Amygdala (tissue), 56 donors: ENCODE data around the gene EMC6.

ENCODE experiments used
- DNase-seq, 56 donors: peaks; one replicate each; lab custom pipeline; 2025; lab: John Stamatoyannopoulos, UW

EMC6 gene

GRCh38 chr17:3647769-3648555 is 20.6 kb upstream of the EMC6 start:
- DNase-seq: peak in 41 of 56 donors; percentile 14 to 78 (median 46)

- DNase-seq: no peak
Measured at GRCh38 chr17:3655766-3656165, 12.8 kb upstream of the EMC6 start.

DNA sequence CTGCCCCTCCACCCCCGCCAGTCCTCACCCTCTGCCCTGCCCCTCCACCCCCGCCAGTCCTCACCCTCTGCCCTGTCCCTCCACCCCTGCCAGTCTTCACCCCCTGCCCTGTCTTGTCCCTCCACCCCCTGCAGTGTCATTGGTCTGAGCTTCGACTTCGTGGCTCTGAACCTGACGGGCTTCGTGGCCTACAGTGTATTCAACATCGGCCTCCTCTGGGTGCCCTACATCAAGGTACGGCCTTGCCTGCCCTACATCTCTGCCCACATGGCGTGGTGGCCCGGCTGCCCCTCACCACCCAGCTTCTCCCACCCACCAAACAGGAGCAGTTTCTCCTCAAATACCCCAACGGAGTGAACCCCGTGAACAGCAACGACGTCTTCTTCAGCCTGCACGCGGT is 12.3 kb upstream of the EMC6 start:
- DNase-seq: no peak

DNA sequence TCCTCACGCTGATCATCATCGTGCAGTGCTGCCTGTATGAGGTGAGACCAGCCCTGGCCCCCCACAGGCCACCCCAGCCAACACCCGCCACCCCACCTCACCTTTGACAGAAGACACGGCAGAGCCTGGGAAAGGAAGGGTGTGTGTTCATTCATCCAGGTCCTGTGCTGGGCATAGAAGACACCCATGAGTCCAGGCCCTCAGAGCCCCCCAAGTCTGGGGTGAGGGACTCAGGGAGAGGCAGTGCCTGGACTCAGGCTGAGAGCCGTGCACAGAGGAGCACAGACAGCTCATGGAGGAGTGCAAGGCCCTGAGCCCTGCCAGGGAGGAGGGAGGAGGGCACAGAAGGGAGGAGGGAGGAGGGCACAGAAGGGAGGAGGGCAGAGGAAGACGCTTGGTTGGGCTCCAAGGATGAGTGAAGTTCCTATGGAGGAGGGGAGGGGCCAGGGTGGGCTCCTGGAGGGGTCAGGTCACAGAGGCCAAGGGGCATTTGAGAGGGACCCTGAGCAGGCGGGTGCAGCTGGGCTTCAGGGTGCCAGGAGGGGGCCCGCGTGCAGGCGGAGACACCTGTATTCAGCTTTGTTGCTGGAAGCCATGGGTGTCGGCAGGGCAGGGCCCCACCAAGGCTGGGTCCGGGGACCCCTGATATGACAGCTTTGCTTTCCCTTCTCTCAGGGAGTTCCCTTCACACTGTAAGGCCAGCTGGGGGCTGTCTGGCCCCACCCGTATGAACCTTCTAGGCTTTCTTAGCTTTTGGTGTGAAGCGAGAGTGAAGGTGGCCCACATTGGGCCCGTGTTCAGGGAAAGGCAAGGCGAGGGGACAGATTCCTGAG is 11.6 kb upstream of the EMC6 start:
- no peak for DNase-seq

GRCh38 chr17:3657588-3657869 is 11.1 kb upstream of the EMC6 start:
- DNase-seq: no peak

DNA sequence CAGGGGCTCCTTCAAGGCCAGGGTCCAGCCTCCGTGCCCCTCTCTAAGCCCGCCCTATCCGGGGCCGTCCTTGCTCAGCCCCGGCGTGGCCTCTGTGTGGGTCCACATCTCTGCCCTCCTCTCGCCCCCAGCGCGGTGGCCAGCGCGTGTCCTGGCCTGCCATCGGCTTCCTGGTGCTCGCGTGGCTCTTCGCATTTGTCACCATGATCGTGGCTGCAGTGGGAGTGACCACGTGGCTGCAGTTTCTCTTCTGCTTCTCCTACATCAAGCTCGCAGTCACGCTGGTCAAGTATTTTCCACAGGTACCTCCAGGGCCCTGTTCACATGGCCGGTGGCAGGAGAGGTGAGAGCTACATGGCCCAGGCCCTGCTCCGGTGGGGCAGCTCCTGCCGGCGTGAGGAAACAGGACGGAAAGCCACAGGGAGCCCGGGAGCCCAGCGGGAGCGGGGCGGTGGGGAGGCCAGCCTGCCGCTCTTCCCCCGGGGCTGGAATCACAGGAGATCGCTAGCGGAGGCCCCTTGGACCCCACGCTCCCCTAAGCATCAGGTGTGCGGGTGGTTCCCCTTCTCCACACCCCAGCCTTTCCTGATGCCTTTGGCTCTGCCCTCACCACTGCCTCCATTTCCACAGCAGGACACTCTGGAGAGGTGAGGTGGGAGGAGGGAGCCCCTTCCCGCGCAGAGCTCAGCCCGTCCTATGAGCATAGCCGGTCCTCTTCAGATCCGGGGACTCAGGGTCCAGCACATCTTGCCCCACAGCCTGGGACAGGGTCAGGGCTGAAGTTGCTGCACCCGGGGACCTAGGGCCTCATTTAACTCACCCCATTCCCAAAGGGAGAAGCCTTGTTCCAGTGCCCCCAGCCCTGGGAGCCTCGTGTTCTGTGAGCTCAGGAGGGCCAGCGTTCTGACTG is 10.5 kb upstream of the EMC6 start:
- DNase-seq: peak in 13 of 56 donors; percentile 12 to 42 (median 24)

GRCh38 chr17:3658784-3659449 is 9.7 kb upstream of the EMC6 start:
- DNase-seq: no peak

- DNase-seq: peak in 25 of 56 donors; percentile 16 to 63 (median 39)
Measured at GRCh38 chr17:3659541-3660111, 9.0 kb upstream of the EMC6 start.

GRCh38 chr17:3660311-3660891 is 8.2 kb upstream of the EMC6 start:
- peak in 19 of 56 donors; percentile 12 to 64 (median 41) for DNase-seq

DNA sequence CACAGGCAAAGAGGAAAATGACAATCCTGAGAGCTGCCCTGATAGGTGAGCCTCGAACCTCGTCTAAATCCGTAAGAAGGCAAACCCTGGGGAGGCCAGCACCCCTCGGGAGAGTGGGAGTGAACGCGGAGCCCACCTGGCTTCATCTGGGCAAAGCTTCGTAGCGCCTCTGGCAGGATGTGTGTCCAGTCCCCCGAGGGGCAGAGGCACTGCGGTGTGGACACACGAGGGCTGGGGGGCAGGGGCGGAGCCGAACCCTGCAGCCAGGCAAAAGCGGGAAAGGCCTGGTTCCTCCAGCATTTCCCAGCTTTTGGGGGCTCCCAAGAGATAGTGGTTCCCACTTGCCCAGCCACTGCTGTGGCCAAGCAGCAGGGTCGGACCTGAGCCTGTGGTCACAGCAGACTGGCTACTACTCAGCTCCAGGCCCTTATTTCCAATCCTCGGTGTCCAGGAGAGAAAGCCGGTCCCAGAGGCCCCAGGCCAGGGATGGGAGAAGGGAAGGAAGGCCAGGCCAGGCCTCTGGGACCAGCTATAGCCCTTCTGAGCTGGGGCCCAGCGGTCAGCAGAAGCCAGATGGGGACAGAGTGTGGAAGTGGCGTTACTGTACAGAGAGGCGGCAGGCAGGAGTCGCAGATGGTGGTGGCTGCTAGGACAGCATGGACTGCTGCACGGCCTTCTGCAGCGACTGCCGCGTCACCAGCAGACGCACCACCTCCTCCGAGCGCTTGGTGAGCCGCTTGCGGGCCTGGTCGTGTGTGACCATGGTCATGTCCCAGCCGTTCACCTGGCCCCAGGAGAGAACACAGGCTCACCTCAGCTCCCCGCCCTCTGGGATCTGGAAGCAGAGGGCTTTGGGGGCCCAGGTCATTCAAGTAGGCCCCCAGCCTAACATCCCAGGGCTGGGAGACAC is 5.3 kb upstream of the EMC6 start:
- DNase-seq: no peak

- peak in 29 of 56 donors; percentile 8 to 68 (median 32) for DNase-seq
Measured at GRCh38 chr17:3665834-3666233, 2.8 kb upstream of the EMC6 start.

- DNase-seq: no peak
Measured at GRCh38 chr17:3666516-3666915, 2.1 kb upstream of the EMC6 start.

DNA sequence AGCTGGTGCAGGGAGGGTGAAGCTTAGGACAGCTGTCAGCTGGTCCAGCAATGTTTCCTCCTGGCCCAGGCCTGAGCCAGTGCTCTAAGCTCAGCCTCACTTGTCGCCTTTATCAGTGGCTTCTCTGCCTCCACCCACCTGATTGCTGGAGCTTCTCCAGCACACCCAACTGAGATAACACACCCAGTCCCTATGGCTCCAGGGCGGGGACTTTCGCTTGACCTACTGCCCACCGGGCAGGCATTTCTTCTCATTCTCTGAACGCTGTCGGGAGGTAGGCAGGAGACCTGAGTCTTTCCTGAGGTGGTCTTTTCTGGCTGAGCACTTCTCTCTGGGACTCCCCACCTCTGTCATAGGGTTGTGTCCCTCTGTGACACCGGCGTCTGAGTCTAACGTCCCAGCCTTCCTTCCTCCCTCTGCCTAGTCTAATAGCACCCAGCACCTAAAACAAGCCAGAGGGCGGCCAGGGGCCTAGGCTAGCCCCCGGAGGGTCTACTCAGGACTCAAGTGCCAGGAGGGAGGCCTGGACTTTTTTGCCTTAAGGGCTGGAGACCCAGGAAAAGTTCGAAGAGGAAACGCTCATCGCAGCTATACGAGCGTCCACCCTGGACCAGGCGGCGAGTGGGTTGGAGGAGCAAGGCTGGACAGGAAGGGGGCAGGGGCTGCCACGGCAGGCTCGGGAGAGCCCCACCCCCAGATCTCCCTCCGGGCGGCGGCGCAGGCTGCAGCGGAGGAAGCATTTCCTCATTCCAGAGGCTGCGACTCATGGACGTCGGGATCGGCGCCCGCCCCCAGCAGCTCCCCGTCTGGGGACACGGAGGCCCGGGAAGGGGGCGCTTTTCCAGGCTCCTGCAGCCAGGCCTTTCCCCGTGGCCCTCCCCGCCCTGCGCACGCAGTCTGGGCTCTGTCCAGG is 990 bp upstream of the EMC6 start:
- peak in 32 of 56 donors; percentile 40 to 80 (median 69) for DNase-seq

DNA sequence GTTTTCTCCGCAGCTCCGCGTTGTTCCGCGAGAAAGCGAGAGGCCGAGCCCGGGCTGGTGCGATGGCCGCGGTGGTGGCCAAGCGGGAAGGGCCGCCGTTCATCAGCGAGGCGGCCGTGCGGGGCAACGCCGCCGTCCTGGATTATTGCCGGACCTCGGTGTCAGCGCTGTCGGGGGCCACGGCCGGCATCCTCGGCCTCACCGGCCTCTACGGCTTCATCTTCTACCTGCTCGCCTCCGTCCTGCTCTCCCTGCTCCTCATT is 404 bp downstream of the EMC6 start:
- no peak for DNase-seq

- no peak for DNase-seq
Measured at GRCh38 chr17:3669548-3669947, 936 bp downstream of the EMC6 start.

DNA sequence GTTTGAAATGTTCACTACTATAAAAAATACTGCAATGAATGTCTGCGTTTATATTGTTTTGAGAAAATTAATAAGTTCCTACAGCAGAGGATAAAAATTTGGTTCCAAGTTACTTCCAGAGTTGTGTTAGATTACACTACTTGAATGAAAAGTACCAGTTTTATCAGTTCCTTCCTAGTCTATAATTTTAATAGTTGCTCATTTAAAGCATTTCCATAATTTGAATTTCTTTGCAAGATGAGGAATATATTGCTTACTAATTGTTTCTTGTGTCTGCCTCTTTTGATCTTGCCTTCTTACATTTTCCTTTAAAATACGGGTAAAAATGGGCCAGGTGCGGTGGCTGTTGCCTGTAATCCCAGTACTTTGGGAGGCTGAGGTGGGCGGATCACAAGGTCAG is 4.0 kb downstream of the EMC6 start:
- DNase-seq: no peak

DNA sequence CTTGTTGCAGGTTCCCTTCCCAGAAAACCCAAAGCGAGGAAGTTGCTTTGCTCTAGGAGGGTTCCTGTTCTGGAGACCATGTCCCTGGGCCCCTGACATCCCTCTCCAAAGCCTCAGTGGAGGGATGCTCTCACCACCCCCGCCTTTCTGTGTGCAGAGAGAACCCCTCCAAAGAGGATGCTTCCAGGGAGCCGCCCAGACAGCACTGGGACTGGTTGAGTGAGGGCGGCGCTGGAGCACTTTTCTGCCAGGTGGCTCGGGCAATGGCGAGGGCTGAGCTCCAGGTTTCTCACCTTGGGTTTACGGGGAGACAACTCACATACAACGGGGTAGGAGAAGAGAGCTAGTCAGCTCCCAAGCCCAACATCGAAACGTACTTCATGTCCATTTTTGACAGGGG is 7.3 kb downstream of the EMC6 start:
- DNase-seq: no peak
